H1 (cell line): Measurements from ENCODE around the gene TRMT10B. TPM values are rescaled to one million over a fixed set of nuclear protein-coding genes. Genes with fewer than 3 reads are reported as not detected.

Experiments used
- CHD7 ChIP-seq: fragments of 300-600 bp; sonication (generic); IDR thresholded peaks from 2 replicates; pipeline ENCODE4 v1.7.1; 2012; ENCODE audit warnings: low read length, moderate library complexity, mild to moderate bottlenecking, inconsistent platforms; ENCODE audit not compliant: insufficient replicate concordance
- FOSL1 ChIP-seq: IDR thresholded peaks from 2 replicates; pipeline ENCODE4 v1.6.1; 2011; ENCODE audit warnings: mild to moderate bottlenecking, low read depth, low read length, moderate library complexity; ENCODE audit not compliant: insufficient read depth
- KDM1A ChIP-seq: fragments of 200-600, 300-600 bp; sonication (generic); IDR thresholded peaks from 2 replicates; pipeline ENCODE4 v1.7.1; 2016; ENCODE audit warnings: mild to moderate bottlenecking, low read length, borderline replicate concordance
- KDM4A ChIP-seq: IDR thresholded peaks from one replicate; pipeline ENCODE4 v1.7.1; 2012; ENCODE audit warnings: low read depth, mild to moderate bottlenecking, moderate library complexity, low read length, inconsistent platforms; ENCODE audit not compliant: severe bottlenecking
- POLR2AphosphoS5 ChIP-seq: IDR thresholded peaks from 2 replicates; pipeline ENCODE4 v1.6.1; 2011; ENCODE audit warnings: low read depth, low read length
- RAD21 ChIP-seq, 2 experiments: IDR thresholded peaks in 1 of 2; conservative IDR thresholded peaks in 1 of 2; 2 replicates each; pipeline ENCODE4 v1.6.1; 2011; ENCODE audit warnings: low read depth in 2 of 2, low read length in 2 of 2, improper control_type of control experiment in 1 of 2, inconsistent platforms in 1 of 2, mild to moderate bottlenecking in 1 of 2, moderate library complexity in 1 of 2
- RXRA ChIP-seq: IDR thresholded peaks from 2 replicates; pipeline ENCODE4 v1.6.1; 2011; ENCODE audit warnings: low read depth, mild to moderate bottlenecking, low read length, moderate library complexity; ENCODE audit not compliant: insufficient read depth
- SAP30 ChIP-seq: fragments of 300-600 bp; sonication (generic); IDR thresholded peaks from 2 replicates; pipeline ENCODE4 v1.7.1; 2012; ENCODE audit warnings: low read length, moderate library complexity, mild to moderate bottlenecking, inconsistent platforms; ENCODE audit not compliant: insufficient read depth, insufficient replicate concordance
- SP1 ChIP-seq: IDR thresholded peaks from 2 replicates; pipeline ENCODE4 v1.6.1; 2011; ENCODE audit warnings: low read depth, low read length
- SP2 ChIP-seq: IDR thresholded peaks from 2 replicates; pipeline ENCODE4 v1.6.1; 2012; ENCODE audit warnings: mild to moderate bottlenecking, low read length, inconsistent platforms
- TAF7 ChIP-seq: optimal IDR thresholded peaks from 2 replicates; pipeline ENCODE3; 2011; ENCODE audit warnings: low read depth, mild to moderate bottlenecking, inconsistent platforms, low read length, moderate library complexity, borderline replicate concordance
- polyA plus RNA-seq, 7 experiments: library from polyadenylated mRNA; depleted of rRNA in 3 of 7; stranded (reverse) in 5 of 7; unstranded in 2 of 7; fragments of >200 nt in 5 of 7; fragments of 200-250 nt in 2 of 7; gene quantifications; 1 replicate in 5 of 7; 2 replicates in 1 of 7; 4 replicates in 1 of 7; pipeline versions ENCODE4 v1.2.1 to v1.2.3, GENCODE V29; 2011 to 2013; ENCODE audit warnings: missing spikeins in 2 of 7, mixed read lengths in 2 of 7
- total RNA-seq: library from RNA; stranded (reverse); fragmentation: NEBNext Ultra II Directional; extraction: Animal tissue kit (Norgen Biotek cat#: 25700); gene quantifications from 2 replicates; pipeline ENCODE4 v1.2.1, GENCODE V29; 2021

Gene TRMT10B
- total and polyA plus RNA-seq, 2 of the 8 experiments (the other 6 are each of a cell fraction or from before 2014, with no cell fraction given), result 2.4 to 4.5 TPM

- no peak for TF ChIP-seq CHD7
- TF ChIP-seq KDM1A, result no peak
- no peak for TF ChIP-seq SAP30
- no peak for TF ChIP-seq RXRA
- no peak for TF ChIP-seq POLR2AphosphoS5
- peak; percentile 80 to 81 for TF ChIP-seq RAD21 (IDR thresholded peaks at IDR 0.05 in 1 of 2, conservative IDR thresholded peaks at IDR 0.05 in 1 of 2; ENCODE audit: low read depth in 2 of 2, low read length in 2 of 2)
- no peak for TF ChIP-seq SP2
- TF ChIP-seq KDM4A, result no peak
- no peak for TF ChIP-seq SP1
- no peak for TF ChIP-seq TAF7
- TF ChIP-seq FOSL1, result no peak
Observed at GRCh38 chr9:37747271-37747753, 6.3 kb upstream of the TRMT10B start (continued).
